GM12875 (cell line): ENCODE results near the gene OR52N1.

Experiments
- H3K4me3 ChIP-seq: one replicate; pipeline ENCODE4 v1.5.1; 2011; ENCODE audit warnings: low read depth, low read length, control low read depth
- TF ChIP-seq, protein P1 (sequence below): IDR thresholded peaks from 2 replicates; pipeline ENCODE4 v1.5.1; 2011; ENCODE audit warnings: low read depth, mild to moderate bottlenecking, control low read depth, inconsistent platforms, low read length, moderate library complexity, borderline replicate concordance; ENCODE audit not compliant: insufficient read depth

The OR52N1 gene

DNA sequence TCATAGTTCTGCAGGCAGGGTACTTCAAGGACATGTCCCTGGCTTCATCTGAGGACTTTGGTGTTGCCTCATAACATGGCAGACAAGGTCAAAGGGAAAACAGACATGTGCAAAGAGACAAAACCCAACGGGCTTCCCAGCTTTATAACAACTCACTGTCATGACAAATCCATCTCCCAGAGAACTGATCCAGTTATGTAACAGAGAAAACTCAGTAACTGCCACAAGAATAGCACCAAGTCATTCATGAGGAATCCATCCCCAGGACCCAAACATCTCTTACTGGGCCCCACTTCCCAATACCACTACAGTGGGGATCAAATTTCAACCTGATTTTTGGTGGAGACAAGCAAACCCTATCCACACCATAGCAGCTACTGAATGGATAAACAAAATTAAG is 24.0 kb downstream of the OR52N1 start:
- no peak overlapping the region for H3K4me3 ChIP-seq
- TF ChIP-seq, protein P1, sequence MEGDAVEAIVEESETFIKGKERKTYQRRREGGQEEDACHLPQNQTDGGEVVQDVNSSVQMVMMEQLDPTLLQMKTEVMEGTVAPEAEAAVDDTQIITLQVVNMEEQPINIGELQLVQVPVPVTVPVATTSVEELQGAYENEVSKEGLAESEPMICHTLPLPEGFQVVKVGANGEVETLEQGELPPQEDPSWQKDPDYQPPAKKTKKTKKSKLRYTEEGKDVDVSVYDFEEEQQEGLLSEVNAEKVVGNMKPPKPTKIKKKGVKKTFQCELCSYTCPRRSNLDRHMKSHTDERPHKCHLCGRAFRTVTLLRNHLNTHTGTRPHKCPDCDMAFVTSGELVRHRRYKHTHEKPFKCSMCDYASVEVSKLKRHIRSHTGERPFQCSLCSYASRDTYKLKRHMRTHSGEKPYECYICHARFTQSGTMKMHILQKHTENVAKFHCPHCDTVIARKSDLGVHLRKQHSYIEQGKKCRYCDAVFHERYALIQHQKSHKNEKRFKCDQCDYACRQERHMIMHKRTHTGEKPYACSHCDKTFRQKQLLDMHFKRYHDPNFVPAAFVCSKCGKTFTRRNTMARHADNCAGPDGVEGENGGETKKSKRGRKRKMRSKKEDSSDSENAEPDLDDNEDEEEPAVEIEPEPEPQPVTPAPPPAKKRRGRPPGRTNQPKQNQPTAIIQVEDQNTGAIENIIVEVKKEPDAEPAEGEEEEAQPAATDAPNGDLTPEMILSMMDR = no peak

DNA sequence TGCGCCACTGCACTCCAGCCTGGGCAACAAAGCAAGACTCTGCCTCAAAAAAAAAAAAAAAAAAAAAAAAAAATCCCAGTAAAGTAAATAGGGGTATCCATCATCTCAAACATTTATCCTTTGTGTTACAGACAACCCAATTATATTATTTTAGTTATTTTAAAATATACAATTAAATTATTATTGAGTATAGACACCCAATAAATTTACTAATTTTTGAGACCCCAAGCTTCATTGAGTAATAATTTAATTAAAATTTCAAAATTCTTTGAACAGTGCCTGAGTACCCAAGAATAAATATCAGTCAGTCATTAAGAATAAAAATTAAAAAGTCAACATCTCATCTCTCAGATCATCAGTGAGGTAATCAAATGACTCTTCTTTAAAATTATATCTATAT is 37.1 kb downstream of the OR52N1 start, which contains the start of gene OR52N4:
TSS of gene OR52N4 (plus strand) at position 301 of the 400 bp plus-strand sequence. CDS start 498 bp downstream, outside the sequence.
- TF ChIP-seq, protein P1 = no peak
- H3K4me3 ChIP-seq = no peak within 1 kb of the TSS

DNA sequence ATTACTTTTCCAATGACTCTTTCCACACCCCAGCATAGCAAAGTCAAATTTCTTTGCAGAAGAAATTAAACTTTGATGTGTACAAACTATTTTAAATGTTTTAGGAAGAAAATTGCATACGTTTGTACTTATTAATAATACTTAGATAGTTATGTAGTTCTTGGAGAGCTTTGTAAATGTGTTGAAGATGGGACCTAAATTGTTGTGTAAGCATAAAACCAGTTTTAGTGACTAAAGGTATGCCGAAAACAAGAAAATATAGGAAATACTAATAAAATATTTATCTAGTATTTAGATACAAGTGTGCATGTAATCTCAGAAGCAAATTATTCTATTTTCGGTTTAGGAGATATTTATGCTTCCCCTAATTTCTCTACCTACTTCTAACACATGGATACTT is 41.2 kb downstream of the OR52N1 start:
- H3K4me3 ChIP-seq = no peak overlapping the region
- TF ChIP-seq, protein P1 = no peak

DNA sequence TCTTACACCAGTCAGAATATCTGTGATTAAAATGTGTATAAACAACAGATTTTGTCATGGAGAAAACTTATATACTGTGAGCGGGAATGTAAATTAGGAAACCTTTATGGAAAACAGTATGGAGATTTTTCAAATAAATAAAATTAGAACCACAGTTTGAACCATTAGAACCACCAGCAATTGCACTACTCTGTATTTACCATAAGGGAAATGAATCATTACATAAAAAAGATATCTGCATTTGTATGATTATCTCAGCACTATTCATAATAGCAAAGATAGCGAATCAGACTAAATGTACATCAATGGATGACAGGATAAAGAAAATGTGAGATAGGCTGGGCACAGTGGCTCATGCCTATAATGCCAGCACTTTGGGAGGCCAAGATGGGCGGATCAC is 44.5 kb downstream of the OR52N1 start:
- H3K4me3 ChIP-seq = no peak overlapping the region
- TF ChIP-seq, protein P1 = no peak

DNA sequence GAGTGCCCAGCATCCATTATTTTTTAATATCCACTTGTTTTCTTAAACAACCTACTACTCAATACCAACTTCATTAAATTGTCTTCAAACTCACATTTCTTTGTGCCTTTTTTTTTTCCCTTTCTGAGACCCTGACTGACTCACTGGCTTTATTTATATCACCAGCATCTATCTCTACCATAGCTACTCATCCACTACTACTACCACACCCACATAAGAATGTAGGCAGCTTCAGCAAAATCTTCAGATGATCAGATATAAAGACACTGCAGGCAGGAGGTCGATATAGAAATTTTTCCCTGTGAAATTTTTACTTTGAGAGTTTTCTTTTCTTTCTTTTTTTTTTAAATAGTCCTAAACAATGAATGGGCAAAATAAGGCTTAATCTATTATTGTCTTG is 52.6 kb downstream of the OR52N1 start:
- TF ChIP-seq, protein P1 = no peak
- no peak overlapping the region for H3K4me3 ChIP-seq

DNA sequence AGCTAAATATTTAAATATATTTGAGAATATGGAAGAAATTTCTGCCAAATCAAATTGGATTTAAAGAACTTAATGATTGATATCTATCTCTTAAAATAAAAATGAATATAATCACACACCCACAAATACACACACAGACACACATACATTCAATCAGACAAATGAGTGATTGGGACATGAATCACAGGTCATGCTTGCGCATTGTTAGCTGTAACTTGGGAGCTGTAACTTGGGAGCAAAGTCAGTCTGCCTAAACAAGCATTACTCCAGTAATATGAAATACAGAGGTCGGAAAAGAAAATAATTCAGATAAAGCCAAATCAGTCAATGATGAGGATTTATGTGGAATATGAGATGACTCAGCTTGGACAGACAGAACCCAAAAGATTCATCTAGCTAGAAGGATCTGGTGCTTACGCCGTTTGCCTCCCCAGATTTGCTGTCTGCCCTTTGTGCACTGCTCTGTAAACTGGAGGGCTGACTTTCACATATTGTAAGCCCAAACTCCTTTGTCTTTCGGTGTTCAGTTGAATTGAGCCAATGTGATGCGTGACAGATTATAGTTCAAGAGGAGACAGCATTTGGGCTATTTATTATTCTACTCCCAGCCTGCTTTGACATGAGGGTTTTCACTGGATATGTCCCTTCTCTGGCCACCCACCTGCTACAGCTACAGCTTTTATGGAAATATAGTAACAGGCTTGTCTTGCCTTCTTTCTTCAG is 53.2 kb downstream of the OR52N1 start:
- TF ChIP-seq, protein P1 = no peak
- no peak overlapping the region for H3K4me3 ChIP-seq

DNA sequence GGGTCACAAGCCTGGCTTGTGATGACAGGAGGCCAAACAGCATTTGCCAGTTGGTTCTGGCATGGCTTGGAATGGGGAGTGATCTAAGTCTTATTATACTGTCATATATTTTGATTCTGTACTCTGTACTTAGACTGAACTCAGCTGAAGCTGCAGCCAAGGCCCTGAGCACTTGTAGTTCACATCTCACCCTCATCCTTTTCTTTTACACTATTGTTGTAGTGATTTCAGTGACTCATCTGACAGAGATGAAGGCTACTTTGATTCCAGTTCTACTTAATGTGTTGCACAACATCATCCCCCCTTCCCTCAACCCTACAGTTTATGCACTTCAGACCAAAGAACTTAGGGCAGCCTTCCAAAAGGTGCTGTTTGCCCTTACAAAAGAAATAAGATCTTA is 54.0 kb downstream of the OR52N1 start:
- TF ChIP-seq, protein P1 = no peak
- no peak overlapping the region for H3K4me3 ChIP-seq
